HepG2 (cell line): ENCODE results near the gene FBXW12. TPM values are rescaled to one million over a fixed set of nuclear protein-coding genes. Genes with fewer than 3 reads are reported as not detected.

Experiments
- ARNTL ChIP-seq: sonication (generic); formaldehyde crosslinking; IDR thresholded peaks from 2 replicates; pipeline ENCODE4 v1.4.0; 2020; ENCODE audit warnings: mild to moderate bottlenecking, missing genetic modification reagents
- CREB1 ChIP-seq, 2 experiments: fragments of 450-650 bp in 1 of 2; IDR thresholded peaks; 2 replicates each; pipeline ENCODE4 v1.6.1; 2016 to 2017; ENCODE audit warnings: control low read depth in 1 of 2, mild to moderate bottlenecking in 1 of 2, missing compliant biosample characterization in 1 of 2, missing genetic modification characterization in 1 of 2
- CSRNP2 ChIP-seq: sonication (generic); formaldehyde crosslinking; conservative IDR thresholded peaks from 2 replicates; pipeline ENCODE4 v1.8.0; 2022; ENCODE audit warnings: low read depth, missing genetic modification reagents
- ELK4 ChIP-seq: sonication (generic); formaldehyde crosslinking; IDR thresholded peaks from 2 replicates; pipeline ENCODE4 v1.9.0; 2021; ENCODE audit warnings: missing genetic modification reagents, borderline replicate concordance
- ETV5 ChIP-seq: IDR thresholded peaks from 2 replicates; pipeline ENCODE4 v1.6.1; 2018; ENCODE audit warnings: missing biosample characterization, missing genetic modification reagents, inconsistent platforms, borderline replicate concordance
- HMGXB3 ChIP-seq: sonication (generic); formaldehyde crosslinking; IDR thresholded peaks from 2 replicates; pipeline ENCODE4 v1.4.0; 2020; ENCODE audit warnings: missing genetic modification reagents, borderline replicate concordance
- NFE2L1 ChIP-seq: sonication (generic); formaldehyde crosslinking; IDR thresholded peaks from 2 replicates; pipeline ENCODE4 v1.4.0; 2020; ENCODE audit warnings: missing genetic modification reagents, mild to moderate bottlenecking, borderline replicate concordance
- PATZ1 ChIP-seq: sonication (generic); formaldehyde crosslinking; IDR thresholded peaks from 2 replicates; pipeline ENCODE4 v1.4.0; 2020; ENCODE audit warnings: missing genetic modification reagents
- PAX8 ChIP-seq: sonication (generic); formaldehyde crosslinking; IDR thresholded peaks from 2 replicates; pipeline ENCODE4 v1.8.0; 2022; ENCODE audit warnings: mild to moderate bottlenecking, missing genetic modification reagents, borderline replicate concordance
- PHF5A ChIP-seq: IDR thresholded peaks from one replicate; pipeline ENCODE4 v1.6.1; 2018; ENCODE audit warnings: low read depth, missing genetic modification reagents; ENCODE audit not compliant: unreplicated experiment
- SRY ChIP-seq: sonication (generic); formaldehyde crosslinking; IDR thresholded peaks from 2 replicates; pipeline ENCODE4 v1.8.0; 2022; ENCODE audit warnings: mild to moderate bottlenecking, missing genetic modification reagents
- ZBED4 ChIP-seq: sonication (generic); formaldehyde crosslinking; IDR thresholded peaks from 2 replicates; pipeline ENCODE4 v1.4.0; 2020; ENCODE audit warnings: missing genetic modification reagents, borderline replicate concordance
- ZNF75D ChIP-seq: sonication (generic); formaldehyde crosslinking; IDR thresholded peaks from 2 replicates; pipeline ENCODE4 v1.8.1; 2023; ENCODE audit warnings: missing genetic modification reagents, mild to moderate bottlenecking, borderline replicate concordance
- polyA plus RNA-seq, 8 experiments: library from polyadenylated mRNA; depleted of rRNA in 3 of 8; stranded (reverse) in 7 of 8; unstranded in 1 of 8; fragments of >200 nt; fragmentation: Illumina TruSeq in 4 of 8; extraction: Trizol in 4 of 8; gene quantifications; 2 replicates each; pipeline versions ENCODE4 v1.2.1 to v1.2.3, GENCODE V29; 2011 to 2016; ENCODE audit warnings: low read depth in 4 of 8, missing spikeins in 1 of 8, mixed read lengths in 1 of 8; ENCODE audit not compliant: insufficient read depth in 1 of 8
- total RNA-seq, 5 experiments: library from RNA; depleted of rRNA; stranded (reverse); fragments of >200 nt; fragmentation: Illumina TruSeq; extraction: Trizol; gene quantifications; 2 replicates each; pipeline ENCODE4 v1.2.3, GENCODE V29; 2016; ENCODE audit warnings: low read depth in 1 of 5

Gene FBXW12
- total and polyA plus RNA-seq, 2 of the 13 experiments (the other 11 are each of a cell fraction or from before 2014, with no cell fraction given), result not detected

- TF ChIP-seq ZBED4 (peak; percentile 70; the same call in 1 of the 2 replicates), PHF5A (CRISPR knock-in tag) (peak; percentile 68), PATZ1 (CRISPR knock-in tag) (peak; percentile 100), ELK4 (CRISPR knock-in tag) (no peak), ETV5 (CRISPR knock-in tag) (peak; percentile 80), NFE2L1 (no peak), CSRNP2 (no peak), SRY (CRISPR knock-in tag) (no peak), CREB1 (IDR thresholded peaks at IDR 0.05) (no peak), CREB1 (CRISPR knock-in tag; IDR thresholded peaks at IDR 0.05) (0 out of 2 replicates have a peak, but pooled peaks have one; percentile 48), PAX8 (CRISPR knock-in tag) (no peak), ZNF75D (CRISPR knock-in tag) (no peak), ARNTL (CRISPR knock-in tag) (peak; percentile 46; the same call in 1 of the 2 replicates), HMGXB3 (0 out of 2 replicates have a peak, but pooled peaks have one; percentile 36)
Measured at GRCh38 chr3:48431224-48432029, 59.4 kb downstream of the FBXW12 start (continued).
